Erythroblast (primary cell): Measurements from ENCODE around the gene VPS33A.
A peak's percentile ranks its signal among the peaks of the same experiment; 100 is the strongest.
"Not testable (repeated sequence)": the region's sequence is repeated elsewhere in the genome, so short reads cannot be mapped to it uniquely, and the experiment has no call there.

Source experiments
- DNase-seq, 2 experiments: peaks; one replicate each; lab custom pipeline; 2025; lab: John Stamatoyannopoulos, UW
- GATA1 ChIP-seq: IDR thresholded peaks from 2 replicates; pipeline ENCODE4 v1.6.1; 2011; ENCODE audit warnings: low read depth, mild to moderate bottlenecking, control low read depth, low read length, moderate library complexity
- POLR2A ChIP-seq: IDR thresholded peaks from 2 replicates; pipeline ENCODE4 v1.6.1; 2011; ENCODE audit warnings: mild to moderate bottlenecking, low read length

VPS33A gene

GRCh38 chr12:122205053-122205925, 61.0 kb downstream of the VPS33A start:
- peak in 1 of 2 experiments; percentile 30 for DNase-seq
- TF ChIP-seq GATA1 (no peak), POLR2A (no peak)

DNA sequence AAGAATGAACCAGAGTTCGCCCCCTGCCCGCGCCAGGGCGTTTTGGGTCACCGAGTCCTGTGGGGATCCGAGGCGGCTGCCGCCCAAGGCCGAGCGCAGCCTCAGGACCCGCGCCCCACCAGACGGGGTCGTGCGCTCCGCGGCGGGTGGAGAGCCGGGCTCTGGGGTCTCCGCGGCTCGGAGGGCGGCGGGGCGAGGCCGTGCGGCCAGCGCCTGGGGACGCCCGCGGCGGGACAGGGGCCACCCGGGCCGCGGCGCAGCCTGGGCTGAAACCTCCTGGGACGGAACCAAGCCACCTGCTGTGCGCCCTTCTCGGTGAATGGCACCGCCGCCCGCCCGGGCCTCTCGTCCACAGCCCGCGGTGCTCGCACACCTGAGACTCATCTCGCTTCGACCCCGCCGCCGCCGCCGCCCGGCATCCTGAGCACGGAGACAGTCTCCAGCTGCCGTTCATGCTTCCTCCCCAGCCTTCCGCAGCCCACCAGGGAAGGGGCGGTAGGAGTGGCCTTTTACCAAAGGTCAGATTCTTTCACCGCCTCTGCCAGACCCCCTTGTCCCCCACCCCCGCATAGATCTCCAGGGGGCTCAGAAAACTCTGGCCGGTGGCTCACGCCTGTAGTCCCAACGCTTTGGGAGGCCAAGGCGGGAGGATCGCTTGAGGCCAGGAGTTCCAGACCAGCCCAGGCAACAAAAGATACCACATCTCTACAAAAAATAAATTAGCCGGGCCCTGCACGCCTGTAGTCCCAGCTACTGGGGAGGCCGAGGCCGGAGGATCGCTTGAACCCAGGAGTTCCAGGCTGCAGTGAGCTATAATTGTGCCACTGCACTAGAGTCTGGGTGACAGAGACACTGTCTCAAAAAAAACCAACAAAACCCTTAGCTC, 61.9 kb downstream of the VPS33A start:
- DNase-seq, result no peak
- TF ChIP-seq GATA1 (no peak), POLR2A (no peak)

DNA sequence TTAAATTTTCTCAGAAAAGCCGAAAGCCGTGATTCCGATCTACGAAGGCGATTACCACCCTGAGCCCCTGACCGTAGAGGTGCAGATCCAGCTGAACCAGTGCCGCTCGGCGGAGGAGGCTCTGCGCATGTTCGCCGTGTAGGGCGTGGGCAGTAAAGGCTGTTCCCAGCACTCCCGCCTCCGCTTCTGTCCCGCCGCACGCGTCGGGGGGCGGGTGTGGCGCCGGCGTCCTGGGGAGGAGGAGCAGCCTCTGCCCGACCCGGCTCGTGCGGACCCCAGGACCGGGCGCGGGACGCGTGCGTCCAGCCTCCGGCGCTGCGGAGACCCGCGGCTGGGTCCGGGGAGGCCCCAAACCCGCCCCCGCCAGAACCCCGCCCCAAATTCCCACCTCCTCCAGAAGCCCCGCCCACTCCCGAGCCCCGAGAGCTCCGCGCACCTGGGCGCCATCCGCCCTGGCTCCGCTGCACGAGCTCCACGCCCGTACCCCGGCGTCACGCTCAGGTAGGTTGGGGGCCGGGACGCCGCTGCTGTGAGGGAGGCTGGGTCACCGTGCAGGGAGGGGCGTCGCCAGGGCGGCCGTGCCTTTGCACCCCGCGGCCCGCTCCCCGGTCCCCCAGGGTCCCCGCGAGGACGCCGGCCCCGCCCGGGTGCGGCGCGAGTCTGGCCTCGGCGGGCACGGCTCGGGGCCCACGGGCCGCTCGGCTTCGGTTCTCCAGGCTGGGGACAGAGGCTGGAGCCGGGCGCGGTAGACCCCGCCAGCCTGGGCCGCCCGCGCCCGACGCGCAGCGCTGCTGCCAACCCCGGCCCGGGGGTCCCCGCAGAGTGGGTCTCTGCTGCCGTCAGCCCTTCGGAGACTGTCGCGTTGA, 62.8 kb downstream of the VPS33A start, which contains the start of gene B3GNT4:
Gene B3GNT4 (plus strand): TSS at position 409 of the 866 bp plus-strand sequence. CDS start 910 bp downstream, outside the sequence.
- peak; percentile 38 to 57 for DNase-seq
- TF ChIP-seq GATA1, result no peak
- no peak for TF ChIP-seq POLR2A

- not testable (repeated sequence) for DNase-seq
Observed at GRCh38 chr12:122202811-122203210, 63.5 kb downstream of the VPS33A start.

DNA sequence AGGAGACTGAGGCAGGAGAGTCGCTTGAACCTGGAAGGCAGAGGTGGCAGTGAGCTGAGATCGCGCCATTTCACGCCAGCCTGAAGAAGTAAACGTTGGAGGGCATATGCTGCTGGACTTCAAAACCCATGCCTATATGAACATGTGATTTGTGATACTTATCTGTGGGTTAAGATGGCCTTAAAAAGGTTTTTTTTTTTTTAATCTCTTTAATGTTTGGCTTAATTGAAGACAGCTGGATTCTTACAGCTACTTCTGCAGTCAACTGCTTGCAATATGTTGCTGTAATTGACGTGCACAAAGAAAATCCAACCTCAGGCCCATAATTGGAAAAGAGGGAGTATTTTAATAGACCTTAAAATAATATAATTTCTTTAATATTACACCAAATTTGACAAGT, 64.3 kb downstream of the VPS33A start:
- no peak for DNase-seq
- TF ChIP-seq POLR2A, result no peak

DNA sequence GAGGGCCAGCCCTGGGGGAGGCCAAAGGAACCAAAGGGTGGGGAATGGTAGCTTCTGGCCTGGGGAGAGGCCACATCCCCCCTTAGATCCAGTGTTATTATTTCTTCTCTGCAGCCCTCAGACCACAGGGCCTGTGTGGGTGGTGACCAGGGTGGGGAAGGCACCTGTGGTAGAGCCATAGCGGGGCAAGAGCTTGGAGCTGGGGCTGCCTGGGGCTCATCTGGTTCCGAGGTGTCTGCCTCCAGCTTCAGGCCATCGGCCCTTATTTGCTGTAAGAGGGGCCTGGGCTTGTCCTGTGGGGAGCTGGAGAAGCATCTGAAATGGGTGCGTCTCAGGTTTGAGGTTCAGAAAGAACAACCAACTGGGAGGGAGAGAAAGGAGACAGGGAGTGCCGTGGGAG, 64.9 kb downstream of the VPS33A start:
- no peak for DNase-seq
- TF ChIP-seq GATA1, result no peak
- no peak for TF ChIP-seq POLR2A

- no peak for TF ChIP-seq GATA1
- TF ChIP-seq POLR2A, result no peak
- DNase-seq, result no peak
Observed at GRCh38 chr12:122200541-122201175, 65.6 kb downstream of the VPS33A start.

DNA sequence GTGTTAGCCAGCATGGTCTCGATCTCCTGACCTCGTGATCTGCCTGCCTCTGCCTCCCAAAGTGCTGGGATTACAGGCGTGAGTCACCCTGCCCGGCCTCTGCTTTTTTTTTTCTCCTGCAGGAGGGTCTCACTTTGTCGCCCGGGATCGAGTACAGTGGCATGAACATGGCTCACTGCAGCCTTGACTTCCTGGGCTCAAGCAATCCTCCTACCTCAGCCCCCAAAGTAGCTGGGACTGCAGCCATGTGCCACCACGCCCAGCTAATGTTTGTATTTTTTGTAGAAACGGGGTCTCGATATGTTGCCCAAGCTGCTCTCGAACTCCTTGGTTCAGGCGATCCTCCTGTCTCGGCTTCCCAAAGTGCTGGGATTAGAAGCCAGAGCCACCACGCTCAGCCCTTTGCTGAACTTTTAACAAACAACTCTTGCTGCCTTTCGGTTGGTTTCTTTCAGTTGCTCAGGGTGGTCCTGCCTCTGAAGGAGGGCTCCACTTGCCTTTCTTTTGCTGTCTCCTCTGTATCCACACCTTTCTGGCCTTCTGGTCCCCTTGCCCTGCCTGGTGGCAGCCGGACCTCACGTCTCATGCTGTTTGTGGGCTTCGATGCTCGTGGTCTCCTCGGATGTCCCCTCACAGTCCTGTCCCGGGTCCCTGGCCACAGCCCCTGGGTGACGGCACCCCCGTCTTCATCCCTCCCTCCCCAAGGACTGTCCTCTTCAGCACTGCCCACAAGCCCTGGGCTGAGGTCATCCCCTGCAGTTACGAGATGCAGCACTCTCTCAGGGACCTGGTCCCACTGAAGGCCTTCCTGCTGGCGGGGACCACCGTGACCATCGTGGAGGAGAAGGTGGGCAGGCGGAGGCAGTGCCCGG, 66.6 kb downstream of the VPS33A start:
- no peak for TF ChIP-seq GATA1
- no peak for TF ChIP-seq POLR2A
- DNase-seq, result no peak

DNA sequence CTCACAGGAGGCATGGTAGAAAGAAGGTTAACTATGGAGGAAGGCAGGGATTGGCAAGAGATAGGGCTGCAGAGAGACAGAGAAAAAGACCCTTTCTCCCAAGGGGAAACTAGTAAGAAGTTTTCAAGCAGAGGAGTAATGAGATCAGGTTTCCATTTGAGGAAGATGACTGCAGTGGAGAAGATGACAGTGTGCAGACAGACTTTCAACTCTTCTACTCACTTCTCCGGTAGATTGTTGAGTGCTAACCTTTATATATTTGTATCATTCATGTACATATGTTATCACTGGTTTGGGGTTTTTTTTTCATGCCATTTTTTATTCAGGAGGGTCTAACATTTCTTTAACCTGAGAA, 68.7 kb downstream of the VPS33A start:
- DNase-seq, result no peak
- TF ChIP-seq POLR2A (no peak), GATA1 (no peak)

DNA sequence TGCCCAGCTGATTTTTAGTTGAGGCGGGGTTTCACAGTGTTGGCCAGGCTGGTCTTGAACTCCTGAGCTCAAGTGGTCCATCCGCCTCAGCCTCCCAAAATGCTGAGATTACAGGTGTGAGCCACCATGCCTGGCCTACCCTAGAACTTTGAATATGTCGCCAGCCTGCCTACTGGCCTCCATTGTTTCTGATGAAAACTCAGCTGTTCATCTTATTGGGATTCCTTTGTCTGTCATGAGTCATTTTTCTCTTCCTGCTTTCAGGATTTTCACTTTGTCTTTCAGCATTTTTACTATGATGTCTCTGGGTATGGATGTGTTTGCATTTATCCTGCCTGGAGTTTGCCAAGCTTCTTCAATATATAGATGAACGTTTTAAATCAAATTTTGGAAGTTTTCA, 70.9 kb downstream of the VPS33A start:
- no peak for TF ChIP-seq POLR2A
- TF ChIP-seq GATA1, result no peak
- no peak for DNase-seq

GRCh38 chr12:122194804-122195203, 71.5 kb downstream of the VPS33A start:
- no peak for DNase-seq
- no peak for TF ChIP-seq POLR2A
- TF ChIP-seq GATA1, result no peak

GRCh38 chr12:122192441-122192840, 73.9 kb downstream of the VPS33A start:
- no peak for TF ChIP-seq GATA1
- no peak for TF ChIP-seq POLR2A
- DNase-seq, result no peak
